GM12878 (cell line): ENCODE data around the gene HS3ST3A1. TPM values are rescaled to one million over a fixed set of nuclear protein-coding genes. Genes with fewer than 3 reads are reported as not detected.

Experiments used
- ATAC-seq: fragments of 200-7000 bp; cut with Tn5 transposase; 3 replicates; pipeline ENCODE4 v1.9.1; 2020; ENCODE audit warnings: mild to moderate bottlenecking, moderate library complexity
- BruUV-seq: library from RNA; stranded (reverse); fragments of 400-500 nt; replicated peaks from 2 replicates; lab custom pipeline; 2021; lab: Mats Ljungman, UMichigan
- CTCF ChIA-PET: fragments of 300-600 bp; sonication (Branson Sonifier 250); formaldehyde crosslinking; extraction: SDS; loops from one replicate; lab custom pipeline; 2021; ENCODE audit warnings: inconsistent platforms; lab: Yijun Ruan, JAX
- POLR2A ChIA-PET: fragments of 350-600 bp; formaldehyde crosslinking; extraction: SDS; loops from one replicate; lab custom pipeline; 2021; ENCODE audit warnings: inconsistent platforms; lab: Charles Lee
- RAD21 ChIA-PET: fragments of 300-600 bp; sonication (Branson Sonifier 250); formaldehyde crosslinking; loops from one replicate; lab custom pipeline; 2023; ENCODE audit warnings: antibody characterized with exemption; ENCODE audit not compliant: unreplicated experiment; lab: Charles Lee
- SMC1A ChIA-PET: fragments of 300-600 bp; sonication (Branson Sonifier 250); formaldehyde crosslinking; loops from one replicate; lab custom pipeline; 2023; ENCODE audit not compliant: unreplicated experiment, uncharacterized antibody; lab: Charles Lee
- DNase-seq: peaks from one replicate; pipeline ENCODE4 v3.0.0-alpha.2; 2011; ENCODE audit warnings: low read depth, low spot score
- FAIRE-seq: peaks from 3 replicates; lab custom pipeline; 2011; peaks lifted over from hg19 to GRCh38; lab: Jason Lieb, UNC
- H2AFZ ChIP-seq: 2 replicates; pipeline ENCODE4 v1.6.0; 2011; ENCODE audit warnings: low read depth, low read length, control low read depth; ENCODE audit not compliant: control insufficient read depth
- H3K27ac ChIP-seq: 2 replicates; pipeline ENCODE4 v1.5.1; 2011; ENCODE audit warnings: control low read depth; ENCODE audit not compliant: control insufficient read depth, insufficient read depth
- H3K27me3 ChIP-seq, 2 experiments: replicated peaks in 1 of 2; 2 replicates each; pipeline versions ENCODE4 v1.6.0 to v1.6.1; 2011; ENCODE audit warnings: low read length in 1 of 2; ENCODE audit not compliant: control insufficient read depth in 2 of 2, insufficient read depth in 2 of 2
- H3K36me3 ChIP-seq, 2 experiments: 2 replicates each; pipeline ENCODE4 v1.5.1; 2011; ENCODE audit warnings: low read length in 1 of 2; ENCODE audit not compliant: control insufficient read depth in 2 of 2, insufficient read depth in 2 of 2
- H3K4me1 ChIP-seq: 2 replicates; pipeline ENCODE4 v1.6.1; 2011; ENCODE audit warnings: mild to moderate bottlenecking, low read length, moderate library complexity, mixed read lengths; ENCODE audit not compliant: control insufficient read depth, insufficient read depth
- H3K4me2 ChIP-seq: 2 replicates; pipeline ENCODE4 v1.6.0; 2011; ENCODE audit warnings: control low read depth; ENCODE audit not compliant: control insufficient read depth, insufficient read depth
- H3K4me3 ChIP-seq: fragments of 200-600 bp; sonication (generic); 2 replicates; pipeline ENCODE4 v1.5.1; 2016
- H3K79me2 ChIP-seq: 2 replicates; pipeline ENCODE4 v1.6.0; 2011; ENCODE audit warnings: low read length; ENCODE audit not compliant: control insufficient read depth, insufficient read depth
- H3K9ac ChIP-seq: 2 replicates; pipeline ENCODE4 v1.8.0; 2011; ENCODE audit warnings: low read length, control low read depth, mixed read lengths; ENCODE audit not compliant: control insufficient read depth, insufficient read depth
- H3K9me3 ChIP-seq: replicated peaks from 3 replicates; pipeline ENCODE4 v1.5.1; 2011; ENCODE audit warnings: mild to moderate bottlenecking, low read length; ENCODE audit not compliant: control insufficient read depth, insufficient read depth
- H4K20me1 ChIP-seq: 2 replicates; pipeline ENCODE4 v1.6.0; 2011; ENCODE audit not compliant: control insufficient read depth, insufficient read depth
- CUX1 ChIP-seq: IDR thresholded peaks from 2 replicates; pipeline ENCODE4 v1.6.1; 2012; ENCODE audit warnings: improper control_type of control experiment, low read depth, low read length; ENCODE audit not compliant: insufficient replicate concordance
- DPF2 ChIP-seq: fragments of 450-650 bp; IDR thresholded peaks from 2 replicates; pipeline ENCODE4 v1.6.1; 2017; ENCODE audit warnings: mild to moderate bottlenecking
- NFIC ChIP-seq: IDR thresholded peaks from 2 replicates; pipeline ENCODE4 v1.6.1; 2012; ENCODE audit warnings: low read depth, mild to moderate bottlenecking, inconsistent platforms, low read length, moderate library complexity
- NFXL1 ChIP-seq: fragments of 450-650 bp; IDR thresholded peaks from 2 replicates; pipeline ENCODE4 v1.6.1; 2017; ENCODE audit warnings: antibody characterized with exemption, mild to moderate bottlenecking, borderline replicate concordance
- NR2F1 ChIP-seq: fragments of 450-650 bp; conservative IDR thresholded peaks from 2 replicates; pipeline ENCODE4 v1.6.1; 2017; ENCODE audit warnings: mild to moderate bottlenecking
- POLR2A ChIP-seq: IDR thresholded peaks from 2 replicates; pipeline ENCODE4 v1.6.1; 2011; ENCODE audit warnings: low read depth, mild to moderate bottlenecking, low read length
- SMAD1 ChIP-seq: fragments of 450-650 bp; IDR thresholded peaks from 2 replicates; pipeline ENCODE4 v1.6.1; 2018; ENCODE audit warnings: mild to moderate bottlenecking, low read depth; ENCODE audit not compliant: partially characterized antibody
- SREBF1 ChIP-seq: IDR thresholded peaks from 2 replicates; pipeline ENCODE4 v1.6.1; 2012; ENCODE audit warnings: mild to moderate bottlenecking, low read length
- SRF ChIP-seq, 2 experiments: IDR thresholded peaks; 2 replicates each; pipeline ENCODE4 v1.6.1; 2011; ENCODE audit warnings: low read depth in 2 of 2, low read length in 2 of 2, mild to moderate bottlenecking in 1 of 2, moderate library complexity in 1 of 2
- WRNIP1 ChIP-seq: IDR thresholded peaks from 2 replicates; pipeline ENCODE4 v1.6.1; 2011; ENCODE audit warnings: low read depth, low read length, improper control_type of control experiment, borderline replicate concordance
- YBX1 ChIP-seq: fragments of 450-650 bp; IDR thresholded peaks from 2 replicates; pipeline ENCODE4 v1.6.1; 2016; ENCODE audit warnings: antibody characterized with exemption
- YY1 ChIP-seq: IDR thresholded peaks from 2 replicates; pipeline ENCODE4 v1.6.1; 2011; ENCODE audit warnings: low read depth, mild to moderate bottlenecking, low read length
- ZBTB33 ChIP-seq: fragments of 450-650 bp; IDR thresholded peaks from 2 replicates; pipeline ENCODE4 v1.6.1; 2017; ENCODE audit warnings: mild to moderate bottlenecking
- WGBS: methylation state at CpG from one replicate; pipeline ENCODE4 v1.1.6; 2016; ENCODE audit warnings: low lambda C conversion rate; ENCODE audit not compliant: insufficient replicate concordance, insufficient coverage; ENCODE audit errors: missing lambda C conversion rate; 5-methylcytosine and 5-hydroxymethylcytosine counted together
- in situ Hi-C: fragments of 300-500 bp; cut with MboI; formaldehyde crosslinking; loops from 9 replicates; pipeline ENCODE4 v1.14.3; 2018; ENCODE audit warnings: mixed read lengths
- intact Hi-C: fragments of 100-400 bp; cut with micrococcal nuclease; formaldehyde crosslinking; loops from one replicate; pipeline ENCODE4 v1.14.2; 2022; ENCODE audit not compliant: unreplicated experiment
- polyA plus RNA-seq, 11 experiments: library from polyadenylated mRNA; depleted of rRNA in 4 of 11; unstranded in 6 of 11; stranded (reverse) in 5 of 11; fragments of >200 nt; fragmentation: Nextera tagmentation in 4 of 11; fragmentation: Illumina TruSeq in 1 of 11; extraction: Ambion mirVana in 4 of 11; extraction: Trizol in 1 of 11; gene quantifications; 1 replicate in 1 of 11; 2 replicates in 10 of 11; pipeline versions ENCODE4 v1.2.1 to v1.2.3, GENCODE V29; 2011 to 2016; ENCODE audit warnings: inconsistent platforms in 2 of 11, missing spikeins in 2 of 11, low read depth in 1 of 11
- total RNA-seq, 4 experiments: library from RNA; depleted of rRNA in 3 of 4; stranded (reverse); fragments of >200 nt in 3 of 4; fragmentation: Illumina TruSeq in 1 of 4; extraction: Trizol in 1 of 4; gene quantifications; 2 replicates each; pipeline versions ENCODE4 v1.2.1 to v1.2.3, GENCODE V29; 2013 to 2021

HS3ST3A1 gene
- total and polyA plus RNA-seq, 10 of the 15 experiments (the other 5 are each of a cell fraction or from before 2014, with no cell fraction given): 0.24 to 0.26 TPM; not detected in 8

- TF ChIP-seq ZBTB33: no peak
- no peak for TF ChIP-seq NFXL1
- no peak for TF ChIP-seq NR2F1
- TF ChIP-seq POLR2A: no peak
- TF ChIP-seq YY1: no peak
- no peak for TF ChIP-seq SMAD1
- TF ChIP-seq SRF (IDR thresholded peaks at IDR 0.05; ENCODE audit: low read depth in 2 of 2, low read length in 2 of 2): no peak
- no peak for TF ChIP-seq SREBF1
- no peak for TF ChIP-seq DPF2
- TF ChIP-seq, all 136 proteins: peak for 0
Measured at GRCh38 chr17:13601776-13602551, at the start of gene HS3ST3A1 (continued).

- CTCF ChIA-PET: interaction anchor here (0.5 kb wide), 1 partner anchor 156 kb away, joined by 5 read pairs; no protein-coding TSS in a partner anchor
- POLR2A ChIA-PET: no interaction called here
- Histone ChIP-seq H2AFZ (no peak overlapping the region), H3K4me2 (no peak overlapping the region), H3K27ac (no peak overlapping the region), H3K9ac (no peak overlapping the region), H3K9me3 (no peaks in the 10 kb centered on the region), H4K20me1 (no peaks in the 10 kb centered on the region), H3K36me3 (no peaks in the 10 kb centered on the region), H3K27me3 (no peaks in the 10 kb centered on the region), H3K4me1 (no peaks in the 10 kb centered on the region), H3K4me3 (no peak overlapping the region), H3K79me2 (no peaks in the 10 kb centered on the region)
- RAD21 ChIA-PET: no interaction called here
- no peak for DNase-seq
- WGBS: 51% methylated on average over 4 of the region's 4 CpGs
- no peak for FAIRE-seq
- intact Hi-C loops: no loop called here
- SMC1A ChIA-PET: interaction anchor here (1.0 to 1.3 kb wide), 2 partner anchors 14 to 175 kb away, joined by 3 read pairs; no protein-coding TSS in a partner anchor
- ATAC-seq: no peak
- no TSS peak for BruUV-seq
- in situ Hi-C loops: no loop called here
- TF ChIP-seq WRNIP1 (no peak), NFIC (no peak), CUX1 (no peak), YBX1 (no peak)
Measured at GRCh38 chr17:13650096-13650675, 48.5 kb upstream of the HS3ST3A1 start.
